GM19023 (cell line): Measurements from ENCODE around the gene MAPK9.
A peak's percentile ranks its signal among the peaks of the same experiment; 100 is the strongest.

Source experiments
- ATAC-seq: cut with Tn5 transposase; IDR thresholded peaks from one replicate; pipeline ENCODE4 v1.9.1; 2021; ENCODE audit warnings: mild to moderate bottlenecking, moderate library complexity; ENCODE audit not compliant: unreplicated experiment

Gene MAPK9

DNA sequence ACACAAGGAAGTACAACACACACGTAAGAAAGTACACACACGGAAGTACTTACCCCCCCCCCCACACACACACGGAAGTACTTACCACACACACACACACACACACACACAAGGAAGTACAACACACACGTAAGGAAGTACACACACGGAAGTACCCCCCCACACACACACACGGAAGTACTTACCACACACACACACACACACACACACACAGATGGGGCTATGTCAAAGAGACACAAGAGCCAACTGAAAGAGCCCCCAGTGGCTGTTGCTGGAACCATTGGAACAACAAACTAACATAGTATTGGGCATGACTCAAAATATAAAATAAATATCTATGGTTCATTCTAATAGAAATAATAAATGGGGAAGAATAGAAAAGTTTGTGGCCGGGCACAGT is 4.9 kb upstream of the MAPK9 start:
- ATAC-seq: no peak

DNA sequence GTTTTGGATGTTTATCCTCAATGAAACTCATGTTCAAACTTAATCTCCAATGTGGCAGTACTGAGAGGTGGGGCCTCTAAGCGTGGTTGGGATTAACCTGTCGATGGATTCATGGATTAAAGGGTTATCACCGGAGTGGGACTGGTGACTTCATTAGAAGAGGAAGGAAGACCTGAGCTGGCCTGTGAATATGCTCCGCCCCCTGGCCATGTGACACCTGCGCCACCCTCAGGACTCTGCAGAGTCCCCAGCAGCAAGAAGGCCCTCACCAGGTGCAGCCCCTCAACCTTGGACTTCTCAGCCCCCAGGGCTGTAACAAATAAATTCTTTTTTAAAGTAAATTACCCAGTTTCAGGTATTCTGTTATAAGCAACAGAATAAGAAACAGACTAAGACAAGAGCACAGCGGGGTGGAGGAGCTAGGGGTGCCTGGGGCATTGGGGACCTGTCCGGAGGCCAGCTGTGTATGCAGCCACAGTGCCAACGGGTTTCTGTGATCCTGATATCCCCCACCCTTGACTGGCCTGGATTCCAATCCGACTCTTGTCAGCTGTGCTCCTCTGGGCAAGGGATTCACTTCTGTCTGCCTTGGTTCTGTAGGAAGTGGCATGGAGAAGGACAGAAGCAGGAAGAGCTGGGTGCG is 3.2 kb upstream of the MAPK9 start:
- ATAC-seq: no peak

DNA sequence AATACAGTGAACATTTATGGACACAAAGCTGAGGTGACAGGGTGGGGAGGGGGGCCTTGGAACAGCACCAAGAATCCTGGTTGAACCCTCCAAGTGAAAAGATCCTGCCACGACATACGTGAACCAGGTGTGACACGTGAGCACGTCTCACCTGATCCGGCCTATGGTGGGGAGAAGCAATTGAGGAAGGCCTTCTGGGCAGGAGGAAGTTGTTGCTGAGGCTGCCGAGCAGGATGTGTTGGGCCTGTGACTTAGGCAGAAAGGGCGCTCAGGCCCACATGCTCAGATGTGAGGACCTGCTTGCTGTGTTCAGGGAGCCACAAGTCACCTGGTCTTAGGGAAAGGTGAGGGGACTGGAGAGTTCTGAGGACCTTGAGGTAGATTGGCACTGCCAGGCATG is 2.5 kb upstream of the MAPK9 start:
- no peak for ATAC-seq

DNA sequence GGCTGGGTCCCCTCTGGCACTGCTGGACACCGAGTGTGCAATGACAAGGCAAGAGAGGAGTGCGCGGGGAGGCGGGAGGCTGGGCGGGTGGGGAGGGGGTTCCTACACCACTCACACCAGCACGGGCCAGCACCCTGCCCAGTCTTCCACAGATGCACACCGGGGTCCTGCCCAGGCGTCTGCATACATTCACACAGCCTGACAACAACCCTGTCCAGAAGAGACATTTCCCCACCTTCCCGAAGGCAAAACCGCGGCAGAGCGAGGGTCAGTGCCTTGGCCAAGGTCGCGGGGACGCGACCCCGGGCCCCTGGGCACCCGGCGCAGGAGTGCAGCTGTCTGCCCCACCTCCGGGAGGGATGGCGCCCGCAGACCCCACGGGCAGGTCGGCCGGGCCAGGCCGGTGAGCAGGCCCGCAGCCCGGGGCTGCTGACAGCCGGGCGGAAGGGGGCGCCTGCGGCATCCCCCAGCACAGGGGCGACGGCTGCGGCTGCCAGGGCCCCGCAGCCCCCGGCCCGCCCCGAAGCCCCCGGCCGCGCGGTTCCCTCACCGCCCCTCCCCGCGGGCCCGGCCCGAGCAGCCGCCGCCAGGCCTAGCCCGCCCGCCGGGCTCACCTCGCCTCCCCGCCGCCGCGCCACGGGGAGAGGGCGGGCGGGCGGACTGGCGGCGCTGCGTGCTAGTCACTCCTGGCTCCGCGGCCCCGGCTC is 496 bp downstream of the MAPK9 start:
- ATAC-seq: peak; percentile 37

DNA sequence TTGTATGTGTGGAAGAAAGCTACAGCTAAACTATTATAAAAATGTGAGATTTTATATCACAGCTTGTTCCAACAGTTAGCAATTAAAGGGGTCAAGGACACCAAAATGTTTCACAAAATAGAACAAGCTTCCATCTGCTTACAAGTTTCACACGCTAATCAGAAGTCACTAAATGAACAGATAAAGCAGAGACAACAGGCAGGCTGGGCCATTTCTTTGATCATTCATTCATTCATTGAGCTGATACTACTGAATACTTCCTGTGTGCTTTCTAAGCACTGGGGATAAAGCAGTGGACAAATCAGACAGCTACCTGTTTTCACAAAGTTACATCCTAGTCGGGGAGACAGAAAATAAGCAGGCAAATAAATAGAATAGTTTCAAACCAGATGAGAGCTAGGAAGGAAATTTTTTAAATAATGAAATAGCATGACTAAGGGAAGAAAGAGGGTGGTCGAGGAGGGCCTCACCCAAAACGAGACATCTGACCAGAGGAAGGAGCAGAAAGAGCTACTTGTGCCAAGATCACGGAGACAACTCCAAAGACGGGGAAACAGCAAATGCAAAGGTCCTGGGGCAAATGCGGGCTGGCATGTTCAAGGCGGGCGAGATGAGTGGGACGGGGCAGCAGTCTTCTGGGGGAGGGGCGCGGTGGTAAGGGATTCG is 1.2 kb downstream of the MAPK9 start:
- ATAC-seq: no peak

DNA sequence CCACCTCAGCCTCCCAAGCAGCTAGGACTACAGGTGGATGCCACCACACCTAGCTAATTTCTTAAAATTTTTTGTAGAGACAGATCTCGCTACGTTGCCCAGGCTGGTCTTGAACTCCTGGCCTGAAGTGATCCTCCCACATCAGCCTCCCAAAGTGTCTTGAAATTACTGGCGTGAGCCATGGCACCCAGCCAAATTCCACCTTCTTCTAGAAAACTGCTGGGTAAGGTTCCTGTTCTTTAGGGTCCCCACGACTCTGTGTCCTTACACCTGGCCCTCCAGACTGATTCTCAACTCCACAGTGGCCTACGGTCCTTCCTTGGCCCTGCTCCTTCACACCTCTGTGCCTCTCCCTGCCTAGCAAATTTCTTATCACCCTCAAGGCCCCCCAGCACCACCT is 1.9 kb downstream of the MAPK9 start:
- ATAC-seq: no peak

DNA sequence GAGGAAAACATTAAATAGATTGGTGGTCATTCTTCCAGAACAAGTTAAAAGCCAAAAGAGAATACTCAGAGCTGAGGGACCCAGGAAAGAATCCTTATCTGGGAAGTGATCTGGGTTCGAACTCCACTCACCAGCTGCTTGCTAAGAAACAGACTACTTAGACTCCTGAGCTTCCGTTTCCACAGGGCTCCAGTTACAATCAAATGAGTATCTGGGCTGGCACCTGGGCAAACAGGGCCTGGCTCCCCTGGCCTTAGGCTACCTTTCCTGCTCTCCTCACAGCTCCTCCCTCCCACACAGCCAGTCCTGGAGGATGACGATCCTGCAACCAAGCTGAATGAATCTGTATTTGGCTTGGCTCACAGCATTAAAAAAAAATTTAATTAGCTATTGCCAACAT is 2.5 kb downstream of the MAPK9 start:
- no peak for ATAC-seq

DNA sequence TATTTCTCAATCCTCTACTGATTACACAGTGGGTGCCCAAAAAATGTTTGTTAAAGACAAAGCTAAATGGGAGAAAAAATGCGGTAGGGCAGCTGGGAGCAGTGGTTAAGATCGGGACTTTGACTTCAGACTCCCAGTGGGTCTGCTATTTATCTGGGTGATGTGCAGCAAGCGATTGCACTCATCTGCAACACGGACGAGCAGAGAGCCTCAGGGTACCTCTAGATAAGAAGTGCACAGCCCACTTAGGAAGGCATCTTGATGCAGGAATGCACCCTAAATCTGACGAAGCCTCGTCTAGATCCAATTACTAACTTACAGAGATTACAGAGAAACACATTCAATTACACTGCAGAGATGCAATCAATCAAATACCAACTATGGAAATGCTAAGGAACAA is 4.0 kb downstream of the MAPK9 start:
- ATAC-seq: no peak

DNA sequence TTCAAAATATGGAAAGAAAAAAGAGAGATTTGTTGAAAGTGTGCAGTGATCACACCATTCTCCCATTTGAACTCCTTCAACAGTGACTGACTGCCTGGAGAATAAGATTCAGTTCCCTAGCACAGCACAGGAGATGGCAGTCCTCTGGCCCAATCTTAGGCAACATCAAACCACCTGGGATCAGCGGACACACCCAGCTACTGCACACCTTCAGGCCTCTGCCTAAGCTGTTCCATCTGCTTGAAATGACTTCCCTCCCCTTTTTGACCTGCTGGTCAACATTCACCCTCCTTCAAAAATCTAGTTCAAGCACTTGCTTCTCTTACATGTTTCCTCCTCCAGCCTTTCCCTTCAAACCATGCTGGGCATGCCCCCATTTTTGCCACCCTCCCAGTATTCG is 4.5 kb downstream of the MAPK9 start:
- ATAC-seq: no peak

DNA sequence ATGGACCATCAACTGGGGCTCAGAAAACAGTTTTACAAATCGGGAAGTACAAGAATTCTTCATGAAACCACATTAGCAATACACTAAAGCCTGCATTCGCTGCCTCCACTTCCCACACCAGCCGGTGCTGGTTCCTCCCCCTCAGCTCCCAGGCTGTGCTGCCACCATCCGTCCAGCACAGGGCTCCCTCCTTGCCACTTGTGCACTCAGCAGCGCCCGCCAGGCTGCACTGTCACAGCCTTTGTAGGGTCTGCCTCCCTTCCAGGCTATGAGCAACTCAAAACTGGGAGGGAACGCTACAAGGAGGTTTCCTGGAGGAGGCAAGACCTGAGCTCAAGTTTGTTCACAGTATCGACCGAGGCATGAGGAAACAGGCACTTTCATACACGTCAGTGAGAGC is 7.7 kb downstream of the MAPK9 start:
- ATAC-seq: no peak

DNA sequence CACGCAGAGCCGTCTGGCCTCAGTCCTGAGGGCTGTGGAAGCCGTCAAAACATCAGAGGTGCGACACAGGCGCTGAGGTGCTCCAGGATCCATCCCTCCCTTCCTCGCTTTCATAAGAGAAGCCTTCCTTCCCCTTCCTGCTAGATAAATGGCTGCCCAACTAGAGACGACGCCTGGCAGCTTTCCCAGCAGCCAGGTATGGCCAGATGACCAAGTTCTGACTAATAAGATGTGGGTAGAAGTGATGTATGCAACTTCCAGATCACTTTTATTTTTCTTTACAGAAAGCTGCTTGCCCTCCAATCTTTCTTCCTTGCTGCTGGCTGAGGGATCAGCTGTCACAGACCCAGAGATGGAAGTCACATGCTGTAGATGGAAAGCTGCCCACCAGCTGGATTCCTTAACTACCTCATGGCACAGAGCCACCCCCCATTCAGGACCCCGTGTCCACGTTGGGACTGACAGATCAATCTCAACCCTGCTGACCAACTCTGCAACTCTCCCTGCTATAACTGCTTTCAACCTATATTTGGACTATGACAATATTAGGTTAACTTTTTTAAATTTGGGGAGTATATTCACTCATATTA is 8.8 kb downstream of the MAPK9 start:
- ATAC-seq: no peak

DNA sequence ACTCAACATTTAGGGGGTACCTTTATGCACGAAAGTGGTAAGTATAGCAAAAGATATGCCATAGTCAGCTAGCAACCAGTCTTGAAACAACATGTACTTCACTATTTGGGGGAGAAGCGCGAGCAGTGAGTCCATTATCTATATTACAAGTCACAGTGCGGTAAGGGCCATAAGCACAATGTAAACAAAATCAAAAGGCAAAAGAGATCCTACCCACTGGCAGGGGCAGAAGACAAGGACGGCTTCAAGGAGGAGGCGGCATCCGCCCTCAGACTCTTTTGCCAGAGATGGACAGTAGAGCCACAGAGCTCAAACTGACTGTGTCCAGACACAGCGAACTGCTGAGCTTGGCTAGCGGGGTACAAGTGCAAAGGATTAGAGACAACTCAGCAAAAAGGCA is 9.6 kb downstream of the MAPK9 start:
- no peak for ATAC-seq

DNA sequence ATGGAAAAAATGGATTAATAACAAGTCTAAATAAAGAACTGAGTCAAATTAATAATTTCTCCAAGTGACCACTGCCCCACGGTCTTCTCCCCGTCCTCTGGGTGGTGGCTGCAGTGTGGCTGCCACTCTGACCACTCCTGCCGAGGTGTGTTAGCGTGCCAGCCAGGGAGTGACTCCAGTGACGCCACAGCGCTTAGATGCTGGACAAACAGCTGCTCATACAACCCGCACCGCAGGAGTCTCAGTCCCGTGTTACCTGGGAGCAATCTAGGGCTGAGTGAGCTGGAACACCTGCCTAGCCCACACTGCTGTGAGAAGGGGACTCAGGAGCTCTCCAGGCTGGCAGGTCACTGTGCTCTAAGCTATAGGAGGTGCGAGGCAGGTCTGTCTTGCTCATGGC is 10.2 kb downstream of the MAPK9 start:
- ATAC-seq: no peak

DNA sequence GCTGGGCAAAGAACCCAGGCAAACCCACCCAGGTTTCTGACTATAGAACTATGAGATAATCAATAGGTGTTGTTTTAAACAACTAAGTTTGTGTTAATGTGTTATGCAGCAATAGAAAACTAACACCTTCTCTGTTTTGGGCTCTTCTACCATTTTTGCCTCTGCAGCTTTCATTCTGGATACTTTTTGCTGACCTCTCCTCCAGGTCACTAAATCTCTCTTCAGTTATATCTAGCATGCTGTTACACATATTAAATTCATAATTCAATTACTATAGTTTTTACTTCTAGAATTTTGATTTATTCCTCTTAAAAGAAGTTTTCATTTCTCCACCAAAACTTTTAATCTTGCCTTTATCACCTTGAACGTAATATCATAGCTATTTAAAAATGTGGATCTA is 17.2 kb downstream of the MAPK9 start:
- ATAC-seq: no peak

DNA sequence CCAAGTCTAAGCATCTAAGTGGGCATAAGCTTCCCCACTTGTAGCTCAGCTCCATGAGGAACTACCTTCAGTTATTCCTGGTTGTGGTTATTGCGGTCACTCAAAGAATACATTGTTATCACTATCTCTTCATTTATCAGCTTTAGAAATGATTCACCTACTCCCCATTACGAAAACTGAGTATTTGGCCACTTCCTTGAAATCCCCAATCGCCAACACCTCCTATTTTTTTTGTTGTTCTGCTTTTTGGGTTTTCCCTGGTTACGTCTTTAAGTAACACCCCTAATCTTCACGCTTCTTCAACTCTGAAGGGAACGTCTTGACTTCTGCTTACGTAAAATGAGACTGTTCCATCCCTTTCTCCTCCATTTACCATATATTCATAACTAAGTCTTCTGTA is 20.7 kb downstream of the MAPK9 start:
- ATAC-seq: no peak

DNA sequence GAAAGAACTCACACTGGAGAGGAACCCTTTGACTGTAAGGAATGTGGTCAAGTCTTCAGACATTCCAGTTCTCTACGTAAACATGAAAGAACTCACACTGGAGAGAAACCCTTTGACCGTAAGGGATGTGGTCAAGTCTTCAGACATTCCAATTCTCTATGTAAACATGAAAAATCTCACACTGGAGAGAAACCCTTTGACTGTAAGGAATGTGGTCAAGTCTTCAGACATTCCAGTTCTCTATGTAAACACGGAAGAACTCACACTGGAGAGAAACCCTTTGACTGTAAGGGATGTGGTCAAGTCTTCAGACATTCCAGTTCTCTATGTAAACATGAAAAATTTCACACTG is 32.6 kb downstream of the MAPK9 start:
- no peak for ATAC-seq

DNA sequence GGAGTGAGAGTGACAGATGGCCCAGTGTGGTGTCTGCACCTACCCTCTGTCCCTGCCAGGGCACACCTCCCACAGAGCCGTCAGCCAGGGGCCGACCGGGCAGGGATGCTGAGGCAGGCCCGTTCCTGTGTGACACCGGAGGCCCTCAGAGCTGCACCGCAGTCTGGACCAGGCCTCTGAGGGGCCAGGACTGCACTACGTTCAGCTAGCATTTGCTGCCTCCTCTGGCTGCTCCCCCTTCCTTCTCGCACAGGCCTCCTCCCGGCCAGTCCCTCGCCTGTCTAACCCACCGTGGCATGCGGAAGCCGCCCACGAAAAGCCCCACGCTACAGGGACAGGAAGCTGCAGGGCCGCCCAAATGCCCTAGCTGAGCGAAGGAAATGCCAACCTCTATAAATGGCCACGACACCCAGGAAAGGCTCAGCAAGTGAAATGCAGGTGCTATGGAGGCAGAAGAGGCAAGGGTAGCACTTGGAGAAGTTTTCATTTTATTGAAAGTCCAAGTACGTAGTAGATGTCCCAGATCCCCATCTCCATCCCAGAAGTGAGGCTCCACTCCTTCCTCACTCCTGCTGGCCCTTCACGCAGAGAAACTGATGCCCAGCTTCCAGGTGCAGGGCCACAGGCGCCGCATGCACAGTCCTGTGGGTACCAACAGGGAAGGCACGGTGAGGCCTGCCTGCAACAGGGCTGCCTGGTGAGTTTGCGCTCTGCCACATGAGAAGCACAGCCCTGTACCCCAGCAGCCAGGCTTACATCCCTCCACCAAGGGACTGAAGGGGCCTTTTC is 38.7 kb downstream of the MAPK9 start:
- no peak for ATAC-seq

DNA sequence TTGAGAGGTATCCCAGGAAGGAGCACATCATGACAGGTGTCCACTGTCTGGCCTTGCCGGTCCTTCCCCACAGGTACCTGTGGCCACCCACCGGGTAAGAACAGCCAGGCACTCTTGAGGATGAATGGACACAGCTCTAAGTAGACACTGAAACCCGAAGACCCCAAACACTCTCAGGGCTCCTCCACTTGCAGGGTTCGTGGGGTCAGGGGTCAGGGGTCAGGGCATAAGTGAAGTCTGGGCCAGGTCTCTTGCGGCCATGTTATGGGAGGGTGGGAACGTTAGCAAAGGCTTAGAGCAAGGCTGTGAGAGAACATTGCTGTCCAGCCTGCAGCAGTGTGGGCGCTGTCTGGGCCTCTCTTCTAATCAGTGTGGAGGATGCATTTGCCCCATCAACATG is 40.0 kb downstream of the MAPK9 start:
- no peak for ATAC-seq

DNA sequence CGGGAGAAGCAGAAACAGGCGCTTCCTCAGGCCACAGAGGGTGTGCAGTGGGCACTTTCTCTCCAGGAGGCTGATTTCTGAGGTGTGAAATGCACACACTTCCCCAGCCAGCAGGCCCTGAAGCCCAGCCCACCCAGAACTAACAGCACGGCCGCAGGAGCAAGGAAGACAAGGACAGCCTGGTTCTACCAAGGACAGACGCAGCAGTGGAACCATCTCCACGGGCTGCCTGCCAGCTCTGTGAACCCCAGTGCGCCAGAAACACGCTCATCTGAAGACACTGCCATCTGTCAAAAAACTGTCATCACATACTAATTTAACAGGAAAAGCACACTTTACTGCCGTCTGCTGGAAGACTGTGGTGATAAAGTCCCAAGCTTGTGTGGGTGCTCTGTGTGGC is 40.7 kb downstream of the MAPK9 start:
- no peak for ATAC-seq

DNA sequence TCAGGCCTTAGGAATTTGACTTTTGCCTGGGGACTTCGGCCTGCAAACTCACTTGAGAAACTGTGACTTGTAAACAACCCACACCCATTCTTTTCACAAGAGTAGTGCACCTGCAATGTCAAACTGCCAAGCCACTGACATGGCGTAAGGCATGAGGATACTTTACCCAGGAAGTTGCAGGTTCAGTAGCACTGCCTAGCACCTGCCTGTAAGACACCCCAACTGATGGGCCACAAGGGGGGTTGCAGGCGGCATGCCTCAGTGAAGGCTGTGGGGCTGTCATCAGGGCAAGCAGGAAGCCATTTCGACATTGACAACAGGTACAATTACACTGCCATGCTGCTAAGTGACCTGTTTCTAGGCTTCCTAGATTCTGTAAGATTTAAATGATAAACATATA is 41.6 kb downstream of the MAPK9 start:
- no peak for ATAC-seq

DNA sequence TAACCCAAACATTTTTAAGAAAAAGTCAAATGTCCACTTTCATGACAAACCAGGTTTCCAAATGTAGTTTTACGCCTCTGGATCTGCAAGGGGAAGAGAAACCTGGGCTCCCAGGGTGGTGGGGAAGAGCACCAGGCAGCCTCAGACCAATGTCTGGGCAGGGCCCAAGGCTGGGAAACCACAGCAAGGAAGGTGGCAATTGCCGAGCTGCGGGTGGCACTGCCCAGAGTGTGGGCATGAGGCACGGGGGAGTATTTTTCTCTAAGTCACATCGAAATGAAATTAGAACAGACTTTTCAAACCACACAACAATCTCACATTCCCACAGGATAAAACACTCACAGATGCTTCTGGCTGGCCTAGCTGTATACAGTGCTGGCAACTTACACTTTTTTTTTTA is 50.3 kb downstream of the MAPK9 start:
- ATAC-seq: no peak
